Ovary (tissue), 3 donors: ENCODE results near the gene LRRC10.

Experiments
- CTCF ChIP-seq, 3 donors: fragments of 450-650 bp in 2 of 3; fragments of 200-600 bp in 1 of 3; IDR thresholded peaks; one replicate each; pipeline versions ENCODE4 v1.5.1 to v1.8.0; 2016 to 2022; ENCODE audit warnings: antibody characterized with exemption in 3 of 3, mild to moderate bottlenecking in 1 of 3
- POLR2A ChIP-seq: fragments of 450-650 bp; IDR thresholded peaks from one replicate; pipeline ENCODE4 v1.6.1; 2017; ENCODE audit warnings: antibody characterized with exemption, mild to moderate bottlenecking, moderate library complexity
- donor health status: DM: no; HTN: no; CAD: no.

DNA sequence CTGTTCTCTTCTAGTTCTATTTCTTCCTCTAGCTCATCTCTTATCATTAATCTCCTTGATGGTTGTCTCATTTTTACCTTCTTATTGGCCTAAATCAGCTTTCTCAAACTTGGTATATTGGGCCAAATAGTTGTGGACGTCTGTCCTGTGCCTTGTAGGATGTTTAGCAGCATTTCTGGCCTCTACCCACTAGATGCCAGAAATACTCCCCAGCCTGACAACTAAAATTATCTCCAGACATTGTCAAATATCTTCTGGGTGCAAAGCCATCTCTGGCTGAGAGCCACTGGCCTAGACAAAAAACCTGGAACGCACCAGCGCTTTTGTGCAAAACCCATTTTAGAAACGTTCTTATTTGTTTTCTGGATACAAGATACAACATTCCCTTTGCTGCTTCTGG is 38.8 kb upstream of the LRRC10 start:
- no peak for TF ChIP-seq CTCF (IDR thresholded peaks at IDR 0.05)
- no peak for TF ChIP-seq POLR2A
